GM12872 (cell line): Measurements from ENCODE around the gene TECR.

Source experiments
- TF ChIP-seq, protein P1 (sequence below): IDR thresholded peaks from 3 replicates; pipeline ENCODE4 v1.5.1; 2011; ENCODE audit warnings: low read depth, mild to moderate bottlenecking, low read length, moderate library complexity; ENCODE audit not compliant: insufficient read depth

Gene TECR

DNA sequence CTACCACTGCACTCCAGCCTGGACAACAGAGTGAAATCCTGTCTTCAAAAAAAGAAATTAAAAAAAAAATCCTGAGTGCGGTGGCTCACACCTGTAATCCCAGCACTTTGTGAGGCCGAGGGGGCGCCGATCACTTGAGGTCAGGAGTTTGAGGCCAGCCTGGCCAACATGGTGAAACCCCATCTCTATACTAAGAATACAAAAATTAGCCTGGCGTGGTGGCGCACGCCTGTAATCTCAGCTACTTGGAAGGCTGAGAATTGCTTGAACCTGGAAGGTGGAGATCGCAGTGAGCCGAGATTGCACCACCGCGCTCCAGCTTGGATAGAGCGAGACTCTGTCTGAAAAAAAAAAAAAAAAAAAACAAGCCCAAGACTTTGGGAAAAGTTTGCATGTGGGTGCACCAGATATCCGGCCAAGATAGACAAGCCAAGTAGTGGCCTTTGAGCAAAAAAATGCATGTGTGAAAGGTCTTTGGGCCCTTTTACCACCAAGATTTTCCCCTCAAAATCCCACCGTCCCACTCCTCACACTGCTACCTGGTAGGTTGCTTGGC lies 16.9 kb upstream of the TECR start:
- TF ChIP-seq, protein P1, sequence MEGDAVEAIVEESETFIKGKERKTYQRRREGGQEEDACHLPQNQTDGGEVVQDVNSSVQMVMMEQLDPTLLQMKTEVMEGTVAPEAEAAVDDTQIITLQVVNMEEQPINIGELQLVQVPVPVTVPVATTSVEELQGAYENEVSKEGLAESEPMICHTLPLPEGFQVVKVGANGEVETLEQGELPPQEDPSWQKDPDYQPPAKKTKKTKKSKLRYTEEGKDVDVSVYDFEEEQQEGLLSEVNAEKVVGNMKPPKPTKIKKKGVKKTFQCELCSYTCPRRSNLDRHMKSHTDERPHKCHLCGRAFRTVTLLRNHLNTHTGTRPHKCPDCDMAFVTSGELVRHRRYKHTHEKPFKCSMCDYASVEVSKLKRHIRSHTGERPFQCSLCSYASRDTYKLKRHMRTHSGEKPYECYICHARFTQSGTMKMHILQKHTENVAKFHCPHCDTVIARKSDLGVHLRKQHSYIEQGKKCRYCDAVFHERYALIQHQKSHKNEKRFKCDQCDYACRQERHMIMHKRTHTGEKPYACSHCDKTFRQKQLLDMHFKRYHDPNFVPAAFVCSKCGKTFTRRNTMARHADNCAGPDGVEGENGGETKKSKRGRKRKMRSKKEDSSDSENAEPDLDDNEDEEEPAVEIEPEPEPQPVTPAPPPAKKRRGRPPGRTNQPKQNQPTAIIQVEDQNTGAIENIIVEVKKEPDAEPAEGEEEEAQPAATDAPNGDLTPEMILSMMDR: no peak

DNA sequence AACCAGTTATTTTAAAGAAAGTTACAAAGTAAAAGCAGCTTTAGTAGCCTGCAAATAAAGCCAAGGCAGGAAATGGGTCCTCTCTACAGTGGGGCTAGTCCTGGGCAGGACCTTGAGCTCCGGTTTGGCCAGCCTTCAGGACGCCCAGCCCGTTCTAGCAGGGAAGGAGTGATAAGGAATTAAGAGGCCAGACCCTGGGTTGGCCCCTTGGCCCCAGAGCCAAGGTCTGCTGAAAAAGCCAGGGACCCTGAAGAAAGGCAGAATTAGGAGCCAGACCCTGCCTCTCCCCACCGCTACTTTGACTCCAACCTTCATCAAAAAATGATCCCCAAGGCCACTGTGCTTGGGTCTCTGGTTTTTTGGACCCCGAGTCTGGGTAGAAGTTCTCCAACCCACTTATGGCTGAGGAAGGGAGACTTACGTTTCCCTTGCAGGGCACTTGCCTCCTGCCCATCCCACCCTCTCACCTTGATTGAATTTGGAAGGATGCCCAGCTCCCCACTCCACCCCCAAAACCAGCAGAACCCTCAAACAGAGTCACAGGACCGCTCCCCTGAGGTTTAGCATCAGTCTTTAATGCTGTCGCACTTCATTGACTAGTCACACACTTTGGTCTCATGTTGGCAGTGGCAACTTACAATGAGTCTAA lies 15.1 kb upstream of the TECR start:
- TF ChIP-seq, protein P1: no peak

- TF ChIP-seq, protein P1: no peak
Observed at GRCh38 chr19:14515501-14516047, 13.8 kb upstream of the TECR start.

GRCh38 chr19:14516048-14516534 lies 13.3 kb upstream of the TECR start:
- TF ChIP-seq, protein P1: no peak

GRCh38 chr19:14516746-14517438 lies 12.5 kb upstream of the TECR start:
- TF ChIP-seq, protein P1: no peak

DNA sequence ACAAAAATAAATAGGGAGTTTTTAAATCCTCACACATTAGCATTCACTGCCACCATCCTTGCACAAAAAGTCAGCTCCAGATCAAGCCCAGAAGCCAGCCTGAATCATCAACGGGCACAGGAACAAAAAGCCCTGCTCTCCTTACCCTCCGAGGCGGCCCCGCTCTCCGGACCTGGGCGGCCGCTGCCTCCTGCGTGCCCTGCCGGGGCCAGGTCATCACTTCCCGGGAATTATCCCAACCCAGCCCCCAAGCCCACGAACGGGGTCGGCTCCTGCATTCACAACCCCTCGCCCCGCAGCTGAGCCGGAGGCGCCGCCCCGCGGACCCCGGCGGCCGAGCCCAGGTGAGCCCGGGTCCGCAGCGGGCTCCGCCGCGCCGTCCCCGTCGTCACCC lies 12.0 kb upstream of the TECR start:
- TF ChIP-seq, protein P1: no peak

DNA sequence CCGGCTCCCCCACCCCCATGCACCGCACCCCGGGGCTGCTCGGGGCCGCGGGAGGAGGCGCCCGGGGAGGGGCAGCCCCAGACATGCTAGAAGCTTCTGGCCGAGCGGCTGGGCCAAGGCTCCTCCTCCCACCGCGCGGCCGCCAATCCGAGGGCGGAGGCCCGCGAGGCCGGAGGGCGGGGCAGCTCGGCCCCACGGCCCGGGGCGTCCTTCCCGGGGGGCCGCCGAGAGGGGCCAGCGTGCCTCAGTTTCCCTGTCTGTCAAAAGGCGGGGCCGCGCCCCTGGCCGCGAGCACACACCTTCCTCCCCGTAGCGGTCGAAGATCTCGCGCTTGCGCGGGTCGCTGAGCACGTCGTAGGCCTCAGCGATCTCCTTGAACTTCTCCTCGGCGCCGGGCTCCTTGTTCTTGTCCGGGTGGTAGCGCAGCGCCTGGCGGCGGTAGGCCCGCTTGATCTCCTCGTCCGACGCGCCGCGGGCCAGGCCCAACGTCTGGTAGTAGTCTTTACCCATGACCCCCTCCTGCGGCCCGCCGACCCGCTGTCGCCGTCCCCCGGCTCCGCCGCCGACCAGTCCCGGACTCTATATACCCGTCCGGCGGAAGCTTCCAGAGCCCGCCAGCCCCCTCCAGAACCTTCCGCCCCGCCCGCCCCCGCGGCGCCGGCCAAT lies 11.4 kb upstream of the TECR start, which contains the start of gene DNAJB1:
DNAJB1 (minus strand) TSS at position 558 of the 666 bp plus-strand sequence; CDS start at position 510, 48 bp downstream.
- TF ChIP-seq, protein P1: no peak
